GM18517 (cell line): ENCODE measurements around the gene CTU2.

Source experiments
- ATAC-seq: cut with Tn5 transposase; IDR thresholded peaks from one replicate; pipeline ENCODE4 v1.9.1; 2021; ENCODE audit warnings: mild to moderate bottlenecking, moderate library complexity; ENCODE audit not compliant: unreplicated experiment

The CTU2 gene

GRCh38 chr16:88741368-88741767 is 35.1 kb downstream of the CTU2 start:
- no peak for ATAC-seq

DNA sequence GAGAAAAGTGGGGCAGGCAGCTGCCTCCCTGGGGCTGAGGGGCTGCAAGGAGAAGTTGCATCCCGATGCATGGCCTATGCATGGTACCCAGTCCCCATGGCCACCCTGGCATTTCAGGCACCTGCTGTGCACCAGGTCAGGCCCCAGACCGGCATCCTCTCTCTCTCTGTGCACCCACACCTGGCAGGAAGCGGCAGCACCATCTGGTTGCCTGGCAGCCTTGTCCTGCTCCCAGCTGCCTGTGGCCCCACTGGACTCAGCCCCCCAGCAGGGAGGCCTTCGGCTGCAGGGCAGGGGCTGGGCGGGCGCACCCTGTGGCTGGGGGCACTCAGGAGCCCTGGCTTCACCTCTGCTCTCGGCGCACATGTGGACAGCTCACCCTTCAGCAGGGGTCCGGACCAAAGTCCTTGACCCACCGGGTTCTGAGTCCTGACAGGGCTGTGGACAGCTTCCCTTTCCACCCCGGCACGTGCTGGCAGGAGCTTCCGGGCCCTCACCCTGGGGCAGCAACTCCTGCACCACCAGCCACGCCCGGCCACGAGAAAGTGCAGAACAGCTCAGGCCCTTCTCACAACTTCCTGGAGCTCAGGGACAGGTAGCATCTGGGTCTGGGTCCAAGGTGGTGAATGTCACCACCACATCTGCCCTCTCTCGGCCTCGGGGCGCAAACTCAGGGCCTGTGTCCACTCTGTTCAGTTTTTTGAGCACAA is 36.7 kb downstream of the CTU2 start:
- no peak for ATAC-seq

DNA sequence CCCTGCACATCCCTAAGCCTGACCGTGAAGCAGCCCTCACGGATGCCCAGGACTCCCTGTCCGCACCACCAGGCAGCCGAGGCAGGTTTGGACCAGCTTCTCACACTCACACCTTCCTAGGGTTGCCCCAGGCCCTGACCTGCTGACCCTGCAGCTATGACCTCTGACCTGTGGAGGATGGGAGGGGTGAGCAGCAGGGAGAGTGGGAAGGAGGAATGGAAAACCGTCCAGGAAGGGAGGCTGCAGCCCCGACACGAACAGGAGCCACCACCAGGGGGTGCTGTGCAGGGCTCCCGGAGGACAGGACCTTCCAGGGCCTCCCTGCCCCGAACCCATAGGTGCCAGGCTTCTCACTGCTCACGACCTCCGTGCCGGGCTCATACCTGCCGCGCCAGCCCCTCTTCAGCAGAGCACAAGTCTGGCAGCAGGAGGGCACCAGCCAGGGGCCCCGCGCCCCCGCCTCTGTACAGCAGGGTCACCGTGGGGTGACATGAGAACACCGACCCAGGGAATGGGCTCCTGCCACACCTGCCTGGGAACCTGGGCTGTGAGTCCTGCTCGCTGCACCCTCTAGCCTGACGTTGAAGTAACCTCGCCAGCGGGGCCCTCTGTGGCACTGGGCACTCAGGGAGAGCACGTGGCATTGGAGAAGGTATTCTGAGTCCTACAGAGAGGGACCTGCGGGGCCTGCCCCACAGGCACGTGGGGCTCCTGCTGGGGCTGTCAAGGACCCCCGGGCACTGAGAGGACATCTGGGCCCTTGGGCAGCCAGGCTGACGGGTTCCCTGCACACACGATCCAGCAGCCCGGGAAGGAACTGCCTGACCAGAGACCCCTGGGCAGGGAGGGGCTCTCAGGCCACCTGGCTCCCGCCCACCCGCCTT is 37.6 kb downstream of the CTU2 start:
- no peak for ATAC-seq

GRCh38 chr16:88744577-88745521 is 38.5 kb downstream of the CTU2 start:
- ATAC-seq = no peak

GRCh38 chr16:88746506-88746905 is 40.2 kb downstream of the CTU2 start:
- ATAC-seq = no peak

DNA sequence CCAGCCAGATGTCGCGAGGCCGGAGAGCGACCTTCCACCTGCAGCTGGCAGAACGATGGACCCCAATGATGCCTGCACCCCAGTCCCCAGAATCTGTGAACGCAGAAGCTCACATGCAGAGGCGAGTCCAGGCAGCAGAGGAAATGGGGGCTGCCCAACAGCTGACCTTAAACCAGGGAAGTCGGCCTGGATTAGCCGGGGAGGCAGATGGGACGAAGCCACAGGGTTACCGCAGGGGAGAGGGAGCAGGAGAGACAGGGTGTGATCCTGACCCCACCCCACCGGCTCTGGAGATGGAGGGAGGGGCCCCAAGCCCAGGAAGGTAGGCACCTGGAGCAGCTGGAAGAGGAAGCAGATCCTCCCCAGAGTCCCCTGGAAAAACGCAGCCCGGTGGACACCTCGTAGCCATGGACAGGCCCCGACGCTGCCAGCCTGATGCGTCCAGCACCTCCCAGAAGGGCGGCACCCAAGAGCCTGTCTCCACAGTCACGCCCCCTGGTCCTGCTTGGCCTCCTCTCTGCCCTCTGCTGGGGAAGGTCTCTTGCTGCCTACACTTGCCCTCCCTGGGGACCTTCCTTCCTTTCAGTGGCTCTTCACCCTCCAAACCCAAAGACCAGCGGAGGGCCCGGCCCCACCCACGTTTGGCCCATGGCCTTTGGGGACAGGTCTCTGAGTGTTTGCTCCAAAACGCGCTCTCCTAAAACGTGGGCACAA is 41.4 kb downstream of the CTU2 start:
- no peak for ATAC-seq

DNA sequence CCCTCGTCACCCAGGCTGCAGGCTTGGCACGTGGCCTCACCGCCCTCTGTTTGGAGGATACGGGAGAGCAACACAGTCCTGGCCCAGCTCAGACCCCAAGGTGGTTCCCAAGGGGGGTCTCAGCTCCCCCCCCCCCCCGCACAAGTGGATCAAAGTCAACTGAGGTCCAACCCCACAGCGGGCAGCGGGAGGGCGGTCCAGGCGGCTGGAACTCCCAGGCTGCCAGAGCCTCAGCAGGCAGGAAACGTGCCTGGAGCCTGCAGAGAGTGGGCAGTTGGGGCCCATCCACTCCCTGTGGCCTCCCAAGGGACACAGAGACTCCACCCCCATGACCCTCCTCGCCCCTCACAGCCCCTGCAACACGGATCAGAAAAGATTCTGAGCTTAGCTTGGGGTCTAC is 42.1 kb downstream of the CTU2 start:
- ATAC-seq = no peak

DNA sequence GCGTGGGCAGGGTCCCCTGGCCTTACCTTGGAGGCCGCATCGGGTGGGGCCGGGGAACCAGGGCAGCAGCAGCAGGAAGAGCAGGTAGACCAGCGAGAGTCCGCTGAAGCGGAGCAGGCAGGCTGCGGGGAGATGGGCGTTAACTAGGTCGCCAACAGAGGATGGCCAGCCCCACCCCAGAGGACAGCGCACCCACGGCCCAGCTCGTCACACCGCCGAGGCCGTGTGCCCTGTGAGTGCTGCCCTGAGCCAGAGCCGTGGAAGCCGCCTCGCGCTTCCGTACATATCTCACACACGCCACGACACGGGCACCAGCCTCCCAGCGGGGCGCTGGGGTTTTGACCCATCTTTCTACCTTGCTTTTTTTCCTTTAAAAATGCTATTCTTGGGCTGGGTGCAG is 43.1 kb downstream of the CTU2 start:
- no peak for ATAC-seq

DNA sequence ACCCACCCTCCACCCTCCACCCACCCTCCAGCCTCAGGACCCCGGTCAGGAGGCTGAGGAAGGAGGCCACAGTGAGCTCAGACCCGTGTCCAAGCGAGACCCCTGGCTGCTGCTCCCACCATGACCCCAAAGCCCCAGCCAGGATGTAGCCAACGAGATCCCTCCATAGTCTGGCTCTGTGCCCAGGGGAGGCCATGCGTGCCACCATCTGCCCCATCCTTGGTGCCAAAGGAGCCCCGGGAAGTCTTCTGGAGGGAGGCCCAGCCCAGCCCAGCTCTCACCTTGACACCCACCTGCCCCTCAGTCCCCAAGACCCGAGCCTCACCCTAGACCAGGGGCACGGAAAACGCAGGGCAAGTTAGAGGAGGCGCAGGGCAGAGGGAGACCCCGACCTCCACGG is 44.6 kb downstream of the CTU2 start:
- no peak for ATAC-seq

DNA sequence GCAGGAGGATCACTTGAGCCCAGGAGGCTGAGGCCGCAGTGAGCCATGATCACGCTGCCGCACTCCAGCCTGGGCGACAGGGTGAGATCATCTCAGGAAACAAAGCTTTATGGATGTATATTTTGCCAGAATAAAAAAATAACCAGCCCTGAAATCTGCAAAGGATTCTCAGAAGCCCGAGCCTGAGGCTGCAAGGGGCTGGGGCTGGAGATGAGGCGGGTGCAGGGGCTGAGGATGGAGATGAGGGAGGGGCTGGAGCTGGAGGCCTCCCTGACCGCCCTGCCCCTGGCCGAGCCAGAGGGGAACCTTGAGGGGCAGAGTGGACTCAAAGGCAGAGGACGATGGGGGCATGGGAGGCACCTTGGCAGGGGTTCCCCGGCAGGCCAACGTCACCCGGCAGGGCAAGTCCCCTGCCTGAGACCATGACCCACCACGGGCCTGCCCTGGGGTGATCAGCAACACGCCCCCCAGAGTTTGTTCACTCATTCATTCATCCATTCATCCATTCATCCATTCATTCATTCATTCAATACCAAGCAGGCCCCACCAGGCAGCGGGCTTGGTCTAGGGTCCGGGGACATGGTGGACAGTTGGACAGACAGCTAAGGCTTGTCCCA is 46.2 kb downstream of the CTU2 start:
- no peak for ATAC-seq

GRCh38 chr16:88753191-88753590 is 46.9 kb downstream of the CTU2 start:
- no peak for ATAC-seq

GRCh38 chr16:88753602-88754001 is 47.3 kb downstream of the CTU2 start:
- ATAC-seq = no peak

- no peak for ATAC-seq
Observed at GRCh38 chr16:88754109-88754911, 48.0 kb downstream of the CTU2 start.

DNA sequence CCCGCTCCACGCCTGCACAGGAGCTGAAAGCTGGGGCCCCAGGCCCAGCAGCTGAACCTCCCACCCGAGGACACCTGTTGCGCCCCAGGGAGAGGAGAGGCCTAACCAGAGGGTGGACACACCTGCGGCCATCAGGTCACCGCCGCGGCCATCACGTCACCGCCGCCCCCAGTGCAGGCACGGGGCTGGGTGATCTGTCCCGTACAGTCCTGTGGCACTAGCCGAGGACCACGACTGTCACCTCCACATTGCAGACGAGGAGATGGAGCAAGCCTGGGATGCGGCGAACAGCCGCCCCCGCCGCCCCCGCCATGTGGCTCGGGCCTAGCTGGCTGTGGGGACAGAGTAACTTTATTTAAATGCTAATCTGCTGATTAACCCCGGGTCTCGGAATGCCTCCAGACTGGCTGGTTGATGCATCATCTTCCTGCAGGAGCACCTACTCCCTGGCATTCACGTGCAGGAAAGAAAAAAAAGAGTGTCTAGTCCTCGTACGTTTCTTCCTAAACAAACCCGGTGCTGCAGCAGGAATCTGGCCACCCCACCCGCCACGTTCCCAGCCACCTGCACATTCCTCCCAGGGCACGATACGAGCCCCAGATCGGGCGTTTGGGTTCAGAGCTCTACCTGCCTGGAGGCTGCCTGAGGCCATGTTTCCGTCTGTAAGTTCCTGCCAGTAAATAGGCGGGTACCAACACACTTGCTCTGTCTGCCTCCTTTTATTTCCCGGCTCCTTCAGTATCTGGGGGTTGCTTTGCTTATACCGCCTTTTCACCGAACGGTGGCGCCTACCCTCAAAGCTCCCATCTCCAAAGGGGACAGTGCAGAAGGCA is 48.8 kb downstream of the CTU2 start:
- ATAC-seq = no peak

DNA sequence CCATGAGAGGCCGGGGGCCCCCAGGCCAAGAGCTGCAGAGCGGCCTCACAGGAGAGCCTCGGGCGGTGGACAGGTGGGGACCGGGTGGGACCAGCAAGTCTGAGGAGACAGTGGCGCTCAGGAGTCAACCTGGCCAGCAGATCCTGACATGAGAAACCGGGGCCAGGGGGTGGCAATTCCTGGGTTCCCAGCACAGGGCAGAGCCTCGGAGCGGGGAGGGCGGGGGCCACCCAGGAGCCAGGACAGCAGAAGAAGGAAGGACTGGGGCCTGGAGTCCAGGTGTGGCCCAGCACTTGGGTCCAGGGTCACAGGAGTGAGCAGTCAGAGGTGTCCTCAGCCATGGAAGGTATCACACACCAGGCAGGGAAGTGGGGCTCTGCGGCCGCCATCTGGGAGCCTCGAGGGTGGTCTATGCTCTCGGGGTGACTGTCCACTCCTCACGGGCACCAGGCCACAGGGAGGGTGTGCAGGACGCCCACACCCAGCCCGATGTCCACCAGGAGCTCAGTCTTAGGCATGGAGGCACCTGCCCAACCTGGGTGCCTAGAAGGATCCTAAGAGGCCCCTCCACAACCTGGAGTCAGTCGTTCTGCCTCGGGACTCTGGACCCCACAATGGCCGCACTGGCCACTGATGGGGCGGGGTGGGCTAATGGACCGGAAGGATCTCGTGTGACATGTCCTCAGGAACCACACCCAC is 49.6 kb downstream of the CTU2 start:
- no peak for ATAC-seq

GRCh38 chr16:88758227-88758943 is 52.1 kb downstream of the CTU2 start:
- ATAC-seq = no peak

- no peak for ATAC-seq
Observed at GRCh38 chr16:88758944-88759244, 52.6 kb downstream of the CTU2 start.
